SK-N-SH (cell line): ENCODE data around the gene TMEM63C. TPM values are rescaled to one million over a fixed set of nuclear protein-coding genes. Genes with fewer than 3 reads are reported as not detected.

Source experiments
- CTCF ChIA-PET: fragments of 300-600, 350-600 bp; formaldehyde crosslinking; extraction: SDS; loops from one replicate; lab custom pipeline; 2021; lab: Yijun Ruan, JAX
- POLR2A ChIA-PET: fragments of 350-600 bp; sonication (Branson Sonifier 250); formaldehyde crosslinking; extraction: SDS; loops from one replicate; lab custom pipeline; 2020; ENCODE audit warnings: antibody characterized with exemption, inconsistent platforms; lab: Yijun Ruan, JAX
- DNase-seq: peaks from one replicate; pipeline ENCODE4 v3.0.0; 2012
- H2AFZ ChIP-seq: fragments of 200-600 bp; sonication (generic); 2 replicates; pipeline ENCODE4 v1.8.1; 2016; ENCODE audit warnings: antibody characterized with exemption, mild to moderate bottlenecking, low read depth
- H3F3A ChIP-seq: fragments of 200-600 bp; sonication (generic); replicated peaks from 2 replicates; pipeline ENCODE3; 2016; ENCODE audit warnings: antibody characterized with exemption, mild to moderate bottlenecking; ENCODE audit not compliant: insufficient read depth
- H3K27ac ChIP-seq, 2 experiments: fragments of 200-500 bp in 1 of 2; fragments of 200-600 bp in 1 of 2; sonication (Bioruptor generic) in 1 of 2; sonication (generic), shearing (Covaris generic) in 1 of 2; 2 replicates each; pipeline versions ENCODE4 v1.5.1 to v1.6.1; 2014 to 2016; ENCODE audit warnings: low read depth in 2 of 2, inconsistent platforms in 1 of 2, low read length in 1 of 2, mild to moderate bottlenecking in 1 of 2, mixed read lengths in 1 of 2
- H3K27me3 ChIP-seq: fragments of 200-600 bp; sonication (generic), shearing (Covaris generic); 2 replicates; pipeline ENCODE4 v1.6.1; 2016; ENCODE audit warnings: mixed run types; ENCODE audit not compliant: insufficient read depth
- H3K36me3 ChIP-seq, 2 experiments: fragments of 200-500 bp in 1 of 2; fragments of 200-600 bp in 1 of 2; sonication (Bioruptor generic) in 1 of 2; sonication (generic) in 1 of 2; replicated peaks in 1 of 2; 2 replicates each; pipeline versions ENCODE3 to v1.5.1; 2014 to 2016; ENCODE audit warnings: low read length in 1 of 2, mild to moderate bottlenecking in 1 of 2; ENCODE audit not compliant: insufficient read depth in 2 of 2, control insufficient read depth in 1 of 2
- H3K4me1 ChIP-seq, 2 experiments: fragments of 200-500 bp in 1 of 2; fragments of 200-600 bp in 1 of 2; sonication (Bioruptor generic) in 1 of 2; sonication (generic), shearing (Covaris generic) in 1 of 2; 2 replicates each; pipeline versions ENCODE4 v1.5.1 to v1.6.1; 2014 to 2016; ENCODE audit warnings: low read depth in 1 of 2, low read length in 1 of 2, mixed run types in 1 of 2; ENCODE audit not compliant: insufficient read depth in 2 of 2, control insufficient read depth in 1 of 2
- H3K4me2 ChIP-seq: fragments of 200-600 bp; sonication (generic), shearing (Covaris generic); 2 replicates; pipeline ENCODE4 v1.6.1; 2017; ENCODE audit warnings: mixed run types
- H3K4me3 ChIP-seq, 2 experiments: fragments of 200-500 bp in 1 of 2; fragments of 200-600 bp in 1 of 2; sonication (Bioruptor generic) in 1 of 2; sonication (generic), shearing (Covaris generic) in 1 of 2; 2 replicates each; pipeline versions ENCODE4 v1.5.1 to v1.8.1; 2014 to 2016; ENCODE audit warnings: low read depth in 2 of 2, inconsistent platforms in 1 of 2, low read length in 1 of 2, mild to moderate bottlenecking in 1 of 2, mixed read lengths in 1 of 2, moderate library complexity in 1 of 2
- H3K79me2 ChIP-seq: fragments of 200-600 bp; sonication (generic); 2 replicates; pipeline ENCODE4 v1.8.1; 2017; ENCODE audit warnings: mild to moderate bottlenecking; ENCODE audit not compliant: insufficient read depth
- H3K9ac ChIP-seq: fragments of 200-600 bp; sonication (generic); 2 replicates; pipeline ENCODE4 v1.6.1; 2017; ENCODE audit warnings: mixed run types
- H3K9me2 ChIP-seq: fragments of 200-600 bp; sonication (generic); 2 replicates; pipeline ENCODE4 v1.6.1; 2017; ENCODE audit warnings: mixed run types
- H3K9me3 ChIP-seq: fragments of 200-600 bp; sonication (generic); 2 replicates; pipeline ENCODE4 v1.6.1; 2017; ENCODE audit warnings: mixed run types, mild to moderate bottlenecking, moderate library complexity
- H4K20me1 ChIP-seq: fragments of 200-600 bp; sonication (generic); 2 replicates; pipeline ENCODE4 v1.6.1; 2017; ENCODE audit warnings: mild to moderate bottlenecking, mixed run types; ENCODE audit not compliant: insufficient read depth
- ELF1 ChIP-seq: IDR thresholded peaks from 2 replicates; pipeline ENCODE4 v1.4.0; 2012
- EP300 ChIP-seq, 2 experiments: IDR thresholded peaks; 2 replicates each; pipeline versions ENCODE4 v1.4.0 to v1.6.1; 2012; ENCODE audit warnings: borderline replicate concordance in 1 of 2, low read depth in 1 of 2, low read length in 1 of 2
- FOXM1 ChIP-seq: IDR thresholded peaks from 2 replicates; pipeline ENCODE4 v1.4.0; 2012; ENCODE audit warnings: low read depth, mild to moderate bottlenecking
- GABPA ChIP-seq: IDR thresholded peaks from 2 replicates; pipeline ENCODE4 v1.4.0; 2012; ENCODE audit warnings: low read depth, mild to moderate bottlenecking
- GATA2 ChIP-seq: sonication (generic); formaldehyde crosslinking; IDR thresholded peaks from 2 replicates; pipeline ENCODE4 v1.5.0; 2020; ENCODE audit warnings: mild to moderate bottlenecking, missing genetic modification reagents
- MXI1 ChIP-seq: IDR thresholded peaks from 2 replicates; pipeline ENCODE4 v1.6.1; 2012; ENCODE audit warnings: mild to moderate bottlenecking, low read depth, low read length, improper control_type of control experiment
- RXRA ChIP-seq: IDR thresholded peaks from 2 replicates; pipeline ENCODE4 v1.4.0; 2012; ENCODE audit warnings: low read depth, mild to moderate bottlenecking, borderline replicate concordance
- SMC3 ChIP-seq: IDR thresholded peaks from 2 replicates; pipeline ENCODE4 v1.6.1; 2012; ENCODE audit warnings: low read depth, low read length, improper control_type of control experiment
- WGBS: methylation state at CpG from one replicate; pipeline ENCODE4 v1.1.6; 2017; ENCODE audit warnings: low lambda C conversion rate; 5-methylcytosine and 5-hydroxymethylcytosine counted together
- polyA plus RNA-seq, 3 experiments: library from polyadenylated mRNA; depleted of rRNA; stranded (reverse); fragments of >200 nt; gene quantifications; 2 replicates each; pipeline ENCODE4 v1.2.3, GENCODE V29; 2012
- TF ChIP-seq, protein P1 (sequence below): IDR thresholded peaks from 2 replicates; pipeline ENCODE4 v1.6.1; 2012; ENCODE audit warnings: mild to moderate bottlenecking, low read depth, low read length, moderate library complexity
- TF ChIP-seq, protein P2 (sequence below): fragments of 150-350 bp; IDR thresholded peaks from 2 replicates; pipeline ENCODE4 v1.6.1; 2017; ENCODE audit warnings: antibody characterized with exemption, low read length, low read depth, borderline replicate concordance

Gene TMEM63C
- polyA plus RNA-seq, 1 of the 3 experiments (the other 2 are of a cell fraction): 0.25 TPM

DNA sequence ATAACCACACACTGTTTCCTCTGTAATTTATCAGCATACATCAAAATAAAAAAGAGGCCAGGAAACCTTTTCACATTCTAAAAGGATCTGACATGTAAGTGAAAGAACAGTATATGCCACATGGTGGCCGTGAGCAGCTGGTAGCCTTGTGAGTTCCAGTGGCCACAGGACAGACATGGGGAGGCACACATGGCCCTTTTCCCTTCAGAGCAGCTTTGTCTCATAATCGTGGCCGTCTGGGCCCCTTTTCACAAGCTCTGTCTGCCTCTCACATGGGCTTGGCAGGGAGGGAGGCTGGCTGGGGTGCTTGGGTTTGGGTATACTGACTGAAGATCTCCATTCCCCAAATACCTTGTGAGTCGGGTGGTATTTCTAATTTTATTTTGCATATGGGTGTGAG, 38.5 kb upstream of the TMEM63C start:
- POLR2A ChIA-PET: interaction anchor here (0.5 to 1.6 kb wide), 3 partner anchors 38 to 599 kb away, joined by 3 to 5 read pairs (median 4); partner anchors contain the start of genes GSTZ1, POMT2 and TMEM63C
- WGBS: 23% methylated on average over 4 of the region's 4 CpGs

DNA sequence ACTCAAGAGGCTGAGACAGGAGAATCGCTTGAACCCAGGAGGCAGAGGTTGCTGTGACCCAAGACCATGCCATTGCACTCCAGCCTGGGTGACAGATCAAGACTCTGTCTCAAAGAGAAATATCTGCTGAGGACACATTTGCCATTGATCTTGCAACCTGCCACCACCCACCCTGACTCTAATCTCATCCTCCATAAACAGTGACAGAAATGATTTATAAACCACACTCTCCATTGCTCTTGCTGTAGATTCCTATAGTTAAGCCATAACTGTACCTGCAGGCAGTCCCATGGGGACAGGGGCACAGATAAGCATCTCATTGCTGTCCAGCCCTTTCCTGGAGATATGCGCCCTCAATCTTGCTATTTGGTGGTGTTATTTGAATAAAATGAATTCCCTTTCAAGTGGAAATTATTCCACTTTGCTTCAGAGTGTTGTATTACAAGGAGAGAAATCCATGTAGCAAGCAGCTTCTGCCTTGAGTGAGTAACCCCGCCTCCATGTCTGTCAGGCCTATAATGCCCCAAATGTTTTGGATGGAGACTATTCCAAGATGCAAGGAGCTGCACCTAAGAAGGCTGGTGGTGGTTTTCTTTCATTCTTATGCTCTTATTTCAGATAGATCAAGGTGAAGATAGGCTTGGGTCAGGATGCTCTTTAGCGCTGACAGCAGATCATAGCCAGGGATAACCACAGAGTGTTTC, 37.0 kb upstream of the TMEM63C start:
- Histone ChIP-seq H3K36me3 (no peaks in the 10 kb centered on the region), H3K9me2 (no peaks in the 10 kb centered on the region), H3K79me2 (no peaks in the 10 kb centered on the region), H3F3A (no peaks in the 10 kb centered on the region), H3K4me3 (no peak overlapping the region), H3K9ac (no peak overlapping the region), H3K4me1 (peaks cover 0 to 29% of the 10 kb centered on the region in 2 experiments; a peak in 3 of 4 replicates), H3K27ac (no peak overlapping the region), H4K20me1 (no peaks in the 10 kb centered on the region), H3K9me3 (no peaks in the 10 kb centered on the region), H3K4me2 (no peak overlapping the region), H2AFZ (no peak overlapping the region), H3K27me3 (peaks cover 47% of the 10 kb centered on the region)
- WGBS: 69% methylated on average over 3 of the region's 4 CpGs
- POLR2A ChIA-PET: no interaction called here
- CTCF ChIA-PET: interaction anchor here (1.1 to 8.3 kb wide), 4 partner anchors 9 to 171 kb away, joined by 3 to 60 read pairs (median 6); no protein-coding TSS in a partner anchor
- TF ChIP-seq, protein P1, sequence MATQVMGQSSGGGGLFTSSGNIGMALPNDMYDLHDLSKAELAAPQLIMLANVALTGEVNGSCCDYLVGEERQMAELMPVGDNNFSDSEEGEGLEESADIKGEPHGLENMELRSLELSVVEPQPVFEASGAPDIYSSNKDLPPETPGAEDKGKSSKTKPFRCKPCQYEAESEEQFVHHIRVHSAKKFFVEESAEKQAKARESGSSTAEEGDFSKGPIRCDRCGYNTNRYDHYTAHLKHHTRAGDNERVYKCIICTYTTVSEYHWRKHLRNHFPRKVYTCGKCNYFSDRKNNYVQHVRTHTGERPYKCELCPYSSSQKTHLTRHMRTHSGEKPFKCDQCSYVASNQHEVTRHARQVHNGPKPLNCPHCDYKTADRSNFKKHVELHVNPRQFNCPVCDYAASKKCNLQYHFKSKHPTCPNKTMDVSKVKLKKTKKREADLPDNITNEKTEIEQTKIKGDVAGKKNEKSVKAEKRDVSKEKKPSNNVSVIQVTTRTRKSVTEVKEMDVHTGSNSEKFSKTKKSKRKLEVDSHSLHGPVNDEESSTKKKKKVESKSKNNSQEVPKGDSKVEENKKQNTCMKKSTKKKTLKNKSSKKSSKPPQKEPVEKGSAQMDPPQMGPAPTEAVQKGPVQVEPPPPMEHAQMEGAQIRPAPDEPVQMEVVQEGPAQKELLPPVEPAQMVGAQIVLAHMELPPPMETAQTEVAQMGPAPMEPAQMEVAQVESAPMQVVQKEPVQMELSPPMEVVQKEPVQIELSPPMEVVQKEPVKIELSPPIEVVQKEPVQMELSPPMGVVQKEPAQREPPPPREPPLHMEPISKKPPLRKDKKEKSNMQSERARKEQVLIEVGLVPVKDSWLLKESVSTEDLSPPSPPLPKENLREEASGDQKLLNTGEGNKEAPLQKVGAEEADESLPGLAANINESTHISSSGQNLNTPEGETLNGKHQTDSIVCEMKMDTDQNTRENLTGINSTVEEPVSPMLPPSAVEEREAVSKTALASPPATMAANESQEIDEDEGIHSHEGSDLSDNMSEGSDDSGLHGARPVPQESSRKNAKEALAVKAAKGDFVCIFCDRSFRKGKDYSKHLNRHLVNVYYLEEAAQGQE: no peak
- TF ChIP-seq SMC3 (no peak), RXRA (no peak), GABPA (no peak), ELF1 (no peak), EP300 (IDR thresholded peaks at IDR 0.05; ENCODE audit: borderline replicate concordance in 1 of 2, low read depth in 1 of 2, low read length in 1 of 2) (no peak), GATA2 (CRISPR knock-in tag) (peak; percentile 40; the same call in 1 of the 2 replicates), FOXM1 (no peak)
- peak; percentile 3 for DNase-seq

More for the DNA sequence above, 38.5 kb upstream of the TMEM63C start:
- H3F3A ChIP-seq: no peaks in the 10 kb centered on the region
- peak; percentile 67; the same call in 1 of the 2 replicates for TF ChIP-seq MXI1
- TF ChIP-seq, protein P1: no peak
- TF ChIP-seq, protein P2, sequence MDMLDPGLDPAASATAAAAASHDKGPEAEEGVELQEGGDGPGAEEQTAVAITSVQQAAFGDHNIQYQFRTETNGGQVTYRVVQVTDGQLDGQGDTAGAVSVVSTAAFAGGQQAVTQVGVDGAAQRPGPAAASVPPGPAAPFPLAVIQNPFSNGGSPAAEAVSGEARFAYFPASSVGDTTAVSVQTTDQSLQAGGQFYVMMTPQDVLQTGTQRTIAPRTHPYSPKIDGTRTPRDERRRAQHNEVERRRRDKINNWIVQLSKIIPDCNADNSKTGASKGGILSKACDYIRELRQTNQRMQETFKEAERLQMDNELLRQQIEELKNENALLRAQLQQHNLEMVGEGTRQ: no peak
- TF ChIP-seq, all 33 proteins: peak for 1
- DNase-seq: peak; percentile 50
- Histone ChIP-seq H3K36me3 (no peaks in the 10 kb centered on the region), H3K9ac (no peak overlapping the region), H3K9me3 (no peaks in the 10 kb centered on the region), H3K4me1 (peaks cover 0 to 29% of the 10 kb centered on the region in 2 experiments; a peak in 3 of 4 replicates), H3K27ac (no peak overlapping the region), H3K79me2 (no peaks in the 10 kb centered on the region), H4K20me1 (no peaks in the 10 kb centered on the region), H2AFZ (no peak overlapping the region), H3K4me2 (no peak overlapping the region), H3K9me2 (no peaks in the 10 kb centered on the region), H3K27me3 (peaks cover 47% of the 10 kb centered on the region), H3K4me3 (no peak overlapping the region)
- CTCF ChIA-PET: interaction anchor here (0.6 to 11.6 kb wide), 17 partner anchors 9 to 267 kb away, joined by 3 to 129 read pairs (median 3); partner anchors contain the start of gene TMEM63C
